IPS-18a (cell line): Measurements from ENCODE around the gene MYH6.

Source experiments
- H3K27ac ChIP-seq: one replicate; pipeline ENCODE4 v1.5.1; 2013; ENCODE audit warnings: low read length
- H3K27me3 ChIP-seq: one replicate; pipeline ENCODE4 v1.6.1; 2013; ENCODE audit warnings: mild to moderate bottlenecking, low read length; ENCODE audit not compliant: control insufficient read depth, insufficient read depth
- H3K36me3 ChIP-seq: one replicate; pipeline ENCODE4 v1.6.1; 2013; ENCODE audit warnings: low read depth, low read length; ENCODE audit not compliant: control insufficient read depth
- H3K4me1 ChIP-seq: one replicate; pipeline ENCODE4 v1.6.1; 2013; ENCODE audit warnings: low read depth, low read length; ENCODE audit not compliant: control insufficient read depth
- H3K4me3 ChIP-seq: one replicate; pipeline ENCODE4 v1.5.1; 2013; ENCODE audit warnings: low read length
- H3K9ac ChIP-seq: one replicate; pipeline ENCODE4 v1.6.1; 2013; ENCODE audit warnings: mild to moderate bottlenecking, low read length, moderate library complexity
- H3K9me3 ChIP-seq: one replicate; pipeline ENCODE4 v1.6.1; 2013; ENCODE audit warnings: low read depth, low read length; ENCODE audit not compliant: control insufficient read depth

MYH6 gene

DNA sequence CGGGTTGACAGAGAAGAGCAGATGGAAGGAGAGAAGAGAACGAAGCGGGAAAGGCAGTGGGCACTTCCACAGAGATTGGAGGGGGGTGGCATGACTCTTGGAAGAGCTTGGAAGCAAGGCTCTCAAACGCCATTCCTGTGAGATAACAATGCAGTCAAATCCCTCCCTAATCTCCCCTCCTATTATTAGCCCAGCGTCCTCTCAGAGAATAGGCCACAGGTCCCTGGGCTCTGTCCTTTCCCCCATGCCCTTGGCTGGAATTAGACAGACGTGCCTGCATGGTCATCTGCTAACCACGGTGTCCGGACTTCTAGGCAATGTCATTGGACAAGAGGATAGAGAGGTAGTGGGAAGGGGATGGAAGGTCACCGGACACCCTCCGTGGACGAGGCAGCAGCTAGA lies 35.3 kb upstream of the MYH6 start:
- Histone ChIP-seq H3K9ac (no peak overlapping the region), H3K27ac (no peak overlapping the region), H3K36me3 (no peaks in the 10 kb centered on the region), H3K9me3 (no peaks in the 10 kb centered on the region), H3K4me3 (no peak overlapping the region), H3K27me3 (no peaks in the 10 kb centered on the region), H3K4me1 (peaks cover 10% of the 10 kb centered on the region)

DNA sequence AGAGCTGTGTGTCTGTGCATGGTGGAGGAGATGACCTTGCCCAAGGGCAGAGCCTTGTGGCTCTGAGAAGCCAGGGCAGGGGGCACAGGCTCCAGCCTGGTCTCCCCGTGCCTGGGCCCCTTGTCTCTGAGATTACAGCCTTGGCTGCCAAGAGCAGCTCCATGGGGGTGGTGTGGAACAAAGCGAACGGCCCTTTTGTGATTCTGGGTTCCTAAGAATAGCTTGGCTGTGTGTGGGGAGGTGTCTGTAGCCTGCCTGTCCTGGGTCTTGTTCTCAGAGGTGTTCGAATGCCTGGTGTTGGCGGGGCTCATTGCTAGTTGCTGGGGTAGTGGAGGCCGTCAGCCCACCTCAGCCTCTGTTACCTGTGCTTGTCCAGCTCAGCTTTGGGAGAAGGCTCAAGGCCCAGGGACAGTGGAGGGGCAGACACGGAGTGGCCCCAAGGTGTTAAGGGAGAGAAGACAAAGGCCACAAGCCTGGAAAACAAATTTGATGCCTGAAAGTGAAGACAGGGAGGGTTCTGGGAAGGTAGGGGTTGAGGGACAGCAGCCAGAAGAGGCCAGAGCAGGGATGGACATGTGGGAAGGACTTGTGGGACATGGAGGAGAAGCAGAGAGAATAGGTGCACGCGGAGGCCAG lies 34.8 kb upstream of the MYH6 start:
- Histone ChIP-seq H3K4me1 (peaks cover 16% of the 10 kb centered on the region), H3K4me3 (no peak overlapping the region), H3K9ac (no peak overlapping the region), H3K36me3 (no peaks in the 10 kb centered on the region), H3K27me3 (no peaks in the 10 kb centered on the region), H3K27ac (no peak overlapping the region), H3K9me3 (no peaks in the 10 kb centered on the region)

DNA sequence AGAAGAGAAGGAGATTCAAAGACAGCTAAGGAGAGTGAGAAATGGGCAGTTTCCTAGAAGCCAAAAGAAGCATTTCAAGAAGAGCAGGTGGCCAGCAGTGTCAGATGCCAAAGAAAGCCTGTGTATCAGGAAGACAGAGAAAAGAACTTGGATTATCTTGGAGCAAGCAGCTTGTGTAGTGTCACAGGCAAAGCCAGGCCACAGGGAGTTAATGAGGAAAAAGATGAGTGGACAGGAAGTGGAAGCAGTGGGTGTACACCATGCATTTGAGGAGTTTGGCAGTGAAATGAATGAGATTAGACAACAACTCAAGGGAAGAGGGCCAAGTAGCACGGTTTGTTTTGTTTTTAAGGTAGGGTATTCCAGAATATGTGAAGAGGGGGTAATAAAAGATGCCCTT lies 33.0 kb upstream of the MYH6 start:
- H3K4me1 ChIP-seq: peaks cover 20% of the 10 kb centered on the region
- H3K9me3 ChIP-seq: no peaks in the 10 kb centered on the region
- H3K36me3 ChIP-seq: no peaks in the 10 kb centered on the region
- H3K4me3 ChIP-seq: no peak overlapping the region
- no peak overlapping the region for H3K9ac ChIP-seq
- no peaks in the 10 kb centered on the region for H3K27me3 ChIP-seq
- no peak overlapping the region for H3K27ac ChIP-seq

DNA sequence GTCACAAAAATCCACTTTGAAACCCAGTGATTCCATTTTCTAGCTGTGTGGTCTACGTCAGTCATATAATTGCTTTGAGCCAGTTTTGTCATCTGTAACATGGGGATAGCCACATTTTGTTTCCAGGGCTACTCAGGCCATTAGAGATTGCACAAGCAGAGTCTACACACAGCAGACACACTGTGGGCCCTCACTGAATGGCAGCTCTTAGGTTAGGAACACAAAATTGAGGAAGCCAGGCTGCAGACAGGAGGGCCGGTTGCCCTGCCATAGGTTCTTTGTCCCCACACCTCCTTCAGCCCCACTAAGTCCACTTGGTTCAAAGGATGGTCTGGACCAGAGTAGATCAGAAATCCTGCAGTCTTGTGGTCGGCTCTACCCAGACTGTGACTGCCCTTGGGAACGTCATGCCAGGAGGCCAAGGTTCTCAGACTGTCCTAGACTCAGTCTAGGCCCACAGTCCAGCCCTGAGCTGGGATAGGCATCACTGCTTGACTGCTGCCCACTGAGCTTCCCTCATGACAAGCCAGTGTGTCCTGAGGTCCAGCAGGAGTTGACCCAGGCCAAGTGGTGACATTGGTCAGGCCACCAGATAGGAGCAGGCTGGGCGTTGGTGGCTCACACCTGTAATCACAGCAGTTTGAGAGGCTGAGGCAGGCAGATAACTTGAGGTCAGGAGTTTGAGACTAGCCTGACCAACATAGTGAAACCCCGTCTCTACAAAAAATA lies 31.2 kb upstream of the MYH6 start:
- Histone ChIP-seq H3K36me3 (no peaks in the 10 kb centered on the region), H3K4me1 (peaks cover 21% of the 10 kb centered on the region), H3K27me3 (no peaks in the 10 kb centered on the region), H3K4me3 (no peak overlapping the region), H3K9ac (no peak overlapping the region), H3K27ac (no peak overlapping the region), H3K9me3 (no peaks in the 10 kb centered on the region)

DNA sequence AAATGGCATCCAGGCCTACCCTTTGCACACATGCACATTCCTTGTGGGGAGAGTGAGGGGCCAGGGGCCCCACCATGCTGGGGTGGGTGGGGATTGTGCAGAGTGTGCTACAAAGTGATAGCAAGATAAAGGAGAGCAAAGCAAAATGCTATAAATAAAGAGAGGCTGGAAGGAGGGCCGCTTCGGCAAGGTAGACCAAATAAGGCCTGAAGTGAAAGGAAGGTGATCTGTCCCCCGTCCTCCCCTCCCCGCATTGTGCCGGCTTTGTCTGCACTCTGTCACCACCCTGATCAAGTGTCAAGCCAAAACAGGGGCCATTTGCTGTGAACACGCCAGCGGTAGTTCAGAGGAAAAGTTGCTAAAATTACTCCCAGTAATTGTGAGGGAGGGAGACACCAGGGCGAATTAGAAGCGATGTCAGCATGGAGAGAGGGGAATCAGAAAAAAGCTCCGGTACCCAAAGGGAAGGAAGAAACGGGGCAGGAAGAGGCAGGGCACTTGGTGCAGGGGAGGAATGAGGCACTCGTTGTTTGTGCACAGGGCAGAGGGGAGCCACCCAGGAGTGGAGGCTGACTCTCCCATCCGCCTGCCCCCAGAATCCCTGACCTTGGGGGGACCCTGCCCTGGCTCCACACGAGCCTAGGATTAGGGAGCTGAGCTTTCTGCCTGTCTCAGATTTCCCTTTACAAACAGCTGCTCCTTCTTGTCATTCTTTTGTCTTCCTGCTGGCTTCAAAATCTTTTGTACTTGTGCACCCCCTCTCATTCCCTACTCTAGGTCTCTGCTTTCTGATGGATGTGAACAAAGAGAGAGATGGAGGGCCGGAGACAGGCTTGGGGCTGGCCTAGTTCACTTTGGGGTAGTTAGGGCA lies 30.3 kb upstream of the MYH6 start:
- Histone ChIP-seq H3K9ac (no peak overlapping the region), H3K27me3 (no peaks in the 10 kb centered on the region), H3K4me3 (no peak overlapping the region), H3K27ac (no peak overlapping the region), H3K36me3 (no peaks in the 10 kb centered on the region), H3K4me1 (peaks cover 21% of the 10 kb centered on the region), H3K9me3 (no peaks in the 10 kb centered on the region)

DNA sequence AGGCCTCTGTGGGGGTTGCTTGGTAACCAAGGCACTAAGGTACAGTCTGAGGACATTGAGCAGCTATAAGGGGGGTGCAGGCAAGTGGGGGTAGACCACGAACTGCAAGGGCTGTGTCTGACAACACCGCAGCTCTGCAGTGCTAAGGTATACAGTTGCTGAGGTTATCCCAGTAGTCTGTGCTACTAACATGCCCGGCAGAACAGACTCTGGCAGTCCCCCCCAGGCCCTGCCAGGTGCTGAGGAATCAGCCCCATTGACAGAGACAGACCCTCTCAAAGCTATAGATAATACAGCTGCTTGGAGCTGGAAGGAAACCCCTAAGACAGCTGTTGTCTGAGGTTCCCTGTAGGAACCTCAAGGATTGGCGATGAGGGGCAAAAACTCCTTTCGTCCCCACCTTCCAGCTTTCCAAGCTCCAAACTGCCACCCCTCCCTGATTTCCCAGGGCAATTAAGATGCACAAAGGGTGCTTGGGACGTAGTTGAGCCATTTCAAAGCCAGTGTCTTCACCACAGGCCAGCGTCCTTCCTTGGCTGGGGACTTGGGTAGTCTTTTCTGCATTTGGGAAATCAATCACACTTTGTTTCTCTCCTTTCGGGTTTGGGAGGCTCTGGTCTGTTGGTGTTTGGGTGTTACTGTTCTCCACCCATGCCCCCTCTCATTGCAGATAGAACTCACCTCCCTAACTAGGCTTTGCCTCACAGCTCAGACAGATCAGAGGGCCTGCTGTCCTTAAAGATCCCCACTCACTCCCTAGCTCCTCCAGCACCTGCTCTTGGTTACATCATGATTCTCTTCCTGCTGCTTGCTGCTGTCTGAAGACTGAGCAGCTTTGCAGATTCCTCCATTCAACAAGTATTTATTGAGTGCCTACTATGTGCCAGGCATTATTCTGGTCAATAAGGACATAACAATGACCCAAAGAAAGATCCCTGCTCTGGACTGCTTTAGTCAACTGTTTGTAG lies 29.3 kb upstream of the MYH6 start:
- H3K27me3 ChIP-seq: no peaks in the 10 kb centered on the region
- no peak overlapping the region for H3K9ac ChIP-seq
- peaks cover 14% of the 10 kb centered on the region for H3K4me1 ChIP-seq
- no peak overlapping the region for H3K27ac ChIP-seq
- H3K9me3 ChIP-seq: no peaks in the 10 kb centered on the region
- no peaks in the 10 kb centered on the region for H3K36me3 ChIP-seq
- H3K4me3 ChIP-seq: no peak overlapping the region

DNA sequence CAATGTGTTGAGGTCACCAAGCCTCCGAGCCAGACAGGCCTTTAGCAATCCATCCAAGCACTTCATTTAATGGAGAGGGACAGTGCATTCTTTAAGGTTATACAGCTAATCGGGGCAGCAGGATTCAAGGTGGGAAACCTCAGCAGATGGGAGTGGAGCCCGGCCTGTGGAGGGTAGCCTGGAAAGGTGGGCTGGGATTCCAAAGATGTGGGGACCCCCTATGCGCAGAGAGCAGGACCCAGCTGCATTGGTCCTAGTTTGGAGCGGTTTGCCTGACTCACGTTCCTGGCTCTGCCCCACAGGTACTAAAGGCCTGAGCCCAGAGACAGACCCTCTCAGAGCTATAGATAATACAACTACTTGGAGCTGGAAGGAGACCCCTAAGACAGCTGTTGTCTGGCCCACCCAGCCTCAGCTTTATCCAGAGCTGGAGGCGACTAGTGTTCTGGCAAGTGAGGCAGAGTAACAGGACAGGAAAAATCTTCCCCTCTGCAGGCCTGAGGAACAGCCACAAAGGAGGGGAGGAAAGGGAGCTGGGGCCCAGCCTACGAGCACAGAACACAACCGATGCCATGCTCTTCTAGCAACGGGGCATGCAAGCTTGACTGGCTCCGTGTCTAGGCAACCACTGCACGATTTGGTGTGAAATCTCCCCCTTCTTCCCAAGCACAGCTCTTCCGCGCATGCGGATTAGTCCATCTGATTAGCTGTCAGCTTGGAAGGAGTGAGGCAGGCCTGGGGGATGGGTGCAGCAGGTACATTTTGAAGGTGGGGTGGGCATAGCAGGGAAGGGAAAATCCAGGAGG lies 28.5 kb upstream of the MYH6 start:
- peaks cover 11% of the 10 kb centered on the region for H3K4me1 ChIP-seq
- H3K36me3 ChIP-seq: no peaks in the 10 kb centered on the region
- no peaks in the 10 kb centered on the region for H3K9me3 ChIP-seq
- H3K27ac ChIP-seq: no peak overlapping the region
- H3K4me3 ChIP-seq: no peak overlapping the region
- no peaks in the 10 kb centered on the region for H3K27me3 ChIP-seq
- no peak overlapping the region for H3K9ac ChIP-seq

DNA sequence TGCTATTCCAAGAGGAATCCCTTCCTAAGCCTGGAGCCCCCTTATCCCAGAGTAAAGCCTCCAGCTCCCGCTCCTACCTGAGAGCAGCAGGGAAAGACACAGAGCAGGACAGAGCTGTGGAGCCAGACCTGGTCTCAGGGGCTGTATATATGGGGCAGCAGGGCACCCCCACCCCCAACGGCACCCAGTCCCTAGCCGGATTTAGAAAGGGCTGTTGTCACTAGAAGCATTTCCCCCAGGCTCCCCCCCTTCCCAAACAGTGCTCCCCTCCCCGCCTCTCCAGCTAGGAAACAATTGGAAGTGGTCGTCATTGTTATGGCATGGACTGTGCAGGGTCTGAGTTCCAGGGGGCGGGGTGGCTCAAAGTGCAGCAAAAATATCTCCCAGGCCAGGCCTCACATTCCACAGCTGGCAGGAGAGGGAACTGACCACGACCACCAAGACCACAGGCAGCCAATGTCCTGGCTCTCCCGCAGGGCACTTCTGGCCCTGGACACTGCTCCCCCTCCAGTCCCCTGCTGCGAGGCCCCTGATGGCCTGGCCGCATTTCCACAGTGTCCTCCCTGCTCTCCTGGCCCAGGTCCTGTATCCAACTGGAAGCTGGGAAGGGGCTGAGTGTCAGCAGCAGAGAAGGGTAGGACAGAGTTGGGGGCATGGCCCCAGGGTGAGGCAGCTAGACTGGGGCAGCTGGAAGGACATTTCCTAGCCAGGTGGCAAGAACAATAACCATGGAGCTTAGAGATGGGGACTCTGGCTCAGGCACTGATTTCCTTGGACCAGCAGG lies 27.7 kb upstream of the MYH6 start, which contains the start of gene MYH7:
Gene MYH7 (minus strand): TSS at position 118 of the 784 bp plus-strand sequence. CDS start 1,928 bp downstream, outside the sequence.
- Histone ChIP-seq H3K9ac (no peak within 1 kb of the TSS), H3K36me3 (no peaks in the 10 kb centered on the region), H3K27me3 (no peaks in the 10 kb centered on the region), H3K4me1 (peaks cover 11% of the 10 kb centered on the region), H3K9me3 (no peaks in the 10 kb centered on the region), H3K27ac (no peak within 1 kb of the TSS), H3K4me3 (no peak within 1 kb of the TSS)

DNA sequence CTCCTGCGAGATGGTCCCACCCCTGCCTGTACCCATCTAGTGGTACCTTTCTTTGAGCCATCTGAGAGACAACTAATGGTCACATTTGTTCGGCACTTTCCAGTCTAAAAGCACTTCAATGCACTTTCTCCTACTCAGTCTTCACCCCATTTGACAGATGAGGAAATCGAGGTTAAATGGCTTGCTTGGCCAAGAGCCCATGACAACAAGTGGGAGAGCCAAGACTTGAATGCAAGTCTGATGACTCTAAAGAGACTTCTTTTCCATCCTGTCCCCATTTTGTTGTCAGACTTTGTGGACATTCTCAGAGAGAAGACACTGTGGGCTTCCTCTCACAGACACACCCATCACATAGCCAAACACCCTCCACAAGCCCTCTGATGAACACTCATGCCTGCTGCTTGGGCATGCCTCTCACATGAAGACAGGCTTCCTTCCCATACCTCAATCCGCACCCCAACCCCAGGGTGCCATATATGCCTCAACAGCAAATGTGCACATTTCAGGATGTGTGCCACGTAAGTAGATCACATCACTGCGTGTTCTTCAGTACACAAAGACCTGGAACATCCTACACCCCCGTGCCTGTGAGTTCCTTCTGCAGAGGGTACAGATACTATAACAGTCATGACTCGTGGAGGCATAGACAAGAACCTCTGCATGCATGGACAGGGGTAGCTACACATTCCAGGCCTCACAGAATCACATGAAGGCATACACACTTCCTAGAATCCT lies 26.6 kb upstream of the MYH6 start:
- no peaks in the 10 kb centered on the region for H3K36me3 ChIP-seq
- H3K9me3 ChIP-seq: no peaks in the 10 kb centered on the region
- no peak overlapping the region for H3K27ac ChIP-seq
- peaks cover 11% of the 10 kb centered on the region for H3K4me1 ChIP-seq
- no peaks in the 10 kb centered on the region for H3K27me3 ChIP-seq
- no peak overlapping the region for H3K4me3 ChIP-seq
- H3K9ac ChIP-seq: no peak overlapping the region
